ENCODE measurements around the gene ZNF641.

DNA sequence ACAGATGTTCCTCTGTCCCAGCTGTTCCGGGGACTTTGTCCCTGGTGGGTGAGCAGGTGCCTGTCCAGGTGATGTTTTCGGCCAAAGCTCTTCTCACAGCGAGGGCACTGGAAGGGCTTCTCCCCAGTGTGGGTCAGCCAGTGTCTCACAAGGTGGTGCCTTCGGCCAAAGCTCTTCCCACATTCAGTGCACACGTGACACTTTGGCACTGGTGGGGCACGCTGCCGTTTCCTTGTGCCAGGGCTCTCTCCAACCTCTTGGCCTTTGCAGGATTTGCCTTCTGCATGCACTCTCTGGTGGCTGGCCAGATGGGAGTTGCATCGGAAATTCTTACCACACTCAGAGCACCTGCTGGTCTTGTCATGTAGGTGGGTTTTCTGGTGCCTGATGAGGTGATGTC lies 7.7 kb downstream of the ZNF641 start:
- TF ChIP-seq RFX5 (IDR thresholded peaks at IDR 0.05), result no peak
- TF ChIP-seq, protein P1, sequence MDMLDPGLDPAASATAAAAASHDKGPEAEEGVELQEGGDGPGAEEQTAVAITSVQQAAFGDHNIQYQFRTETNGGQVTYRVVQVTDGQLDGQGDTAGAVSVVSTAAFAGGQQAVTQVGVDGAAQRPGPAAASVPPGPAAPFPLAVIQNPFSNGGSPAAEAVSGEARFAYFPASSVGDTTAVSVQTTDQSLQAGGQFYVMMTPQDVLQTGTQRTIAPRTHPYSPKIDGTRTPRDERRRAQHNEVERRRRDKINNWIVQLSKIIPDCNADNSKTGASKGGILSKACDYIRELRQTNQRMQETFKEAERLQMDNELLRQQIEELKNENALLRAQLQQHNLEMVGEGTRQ (IDR thresholded peaks at IDR 0.05), result no peak
- TF ChIP-seq, protein P2, sequence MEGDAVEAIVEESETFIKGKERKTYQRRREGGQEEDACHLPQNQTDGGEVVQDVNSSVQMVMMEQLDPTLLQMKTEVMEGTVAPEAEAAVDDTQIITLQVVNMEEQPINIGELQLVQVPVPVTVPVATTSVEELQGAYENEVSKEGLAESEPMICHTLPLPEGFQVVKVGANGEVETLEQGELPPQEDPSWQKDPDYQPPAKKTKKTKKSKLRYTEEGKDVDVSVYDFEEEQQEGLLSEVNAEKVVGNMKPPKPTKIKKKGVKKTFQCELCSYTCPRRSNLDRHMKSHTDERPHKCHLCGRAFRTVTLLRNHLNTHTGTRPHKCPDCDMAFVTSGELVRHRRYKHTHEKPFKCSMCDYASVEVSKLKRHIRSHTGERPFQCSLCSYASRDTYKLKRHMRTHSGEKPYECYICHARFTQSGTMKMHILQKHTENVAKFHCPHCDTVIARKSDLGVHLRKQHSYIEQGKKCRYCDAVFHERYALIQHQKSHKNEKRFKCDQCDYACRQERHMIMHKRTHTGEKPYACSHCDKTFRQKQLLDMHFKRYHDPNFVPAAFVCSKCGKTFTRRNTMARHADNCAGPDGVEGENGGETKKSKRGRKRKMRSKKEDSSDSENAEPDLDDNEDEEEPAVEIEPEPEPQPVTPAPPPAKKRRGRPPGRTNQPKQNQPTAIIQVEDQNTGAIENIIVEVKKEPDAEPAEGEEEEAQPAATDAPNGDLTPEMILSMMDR (IDR thresholded peaks at IDR 0.05), result no peak
- no peak for TF ChIP-seq BHLHE40 (IDR thresholded peaks at IDR 0.05; ENCODE audit: low read depth, low read length)
- no peak for TF ChIP-seq SMC3 (IDR thresholded peaks at IDR 0.05)
- TF ChIP-seq POLR2A (IDR thresholded peaks at IDR 0.05; ENCODE audit: low read length), result no peak

Data from A549 (cell line).